HEK293 (cell line): ENCODE results near the gene AGRN.
A peak's percentile ranks its signal among the peaks of the same experiment; 100 is the strongest.

Experiments used
- EGR2 ChIP-seq: fragments of 450-650 bp; formaldehyde crosslinking; IDR thresholded peaks from 2 replicates; pipeline ENCODE4 v1.5.1; 2016; ENCODE audit warnings: low read depth, missing biosample characterization, missing genetic modification characterization
- HOXC10 ChIP-seq: sonication (generic); formaldehyde crosslinking; IDR thresholded peaks from 2 replicates; pipeline ENCODE4 v1.8.1; 2023; ENCODE audit warnings: mild to moderate bottlenecking, missing genetic modification reagents
- KLF1 ChIP-seq: fragments of 450-650 bp; formaldehyde crosslinking; IDR thresholded peaks from 2 replicates; pipeline ENCODE4 v1.5.1; 2016; ENCODE audit warnings: missing biosample characterization, missing genetic modification characterization
- KLF7 ChIP-seq: fragments of 450-650 bp; formaldehyde crosslinking; IDR thresholded peaks from 2 replicates; pipeline ENCODE4 v1.5.1; 2016; ENCODE audit warnings: missing biosample characterization, missing genetic modification characterization, borderline replicate concordance
- KLF9 ChIP-seq: fragments of 450-650 bp; formaldehyde crosslinking; IDR thresholded peaks from 2 replicates; pipeline ENCODE4 v1.5.1; 2016; ENCODE audit warnings: missing biosample characterization, missing genetic modification characterization, low read depth
- TCF7L2 ChIP-seq: IDR thresholded peaks from 2 replicates; pipeline ENCODE4 v1.6.1; 2011; ENCODE audit warnings: low read depth, mild to moderate bottlenecking, inconsistent platforms, low read length, moderate library complexity, borderline replicate concordance
- ZBTB1 ChIP-seq: fragments of 450-650 bp; formaldehyde crosslinking; IDR thresholded peaks from 2 replicates; pipeline ENCODE4 v1.5.1; 2016; ENCODE audit warnings: missing biosample characterization, missing genetic modification characterization
- ZBTB10 ChIP-seq: fragments of 450-650 bp; formaldehyde crosslinking; IDR thresholded peaks from 2 replicates; pipeline ENCODE4 v1.5.1; 2016; ENCODE audit warnings: missing biosample characterization, missing genetic modification characterization
- ZBTB17 ChIP-seq: fragments of 450-650 bp; formaldehyde crosslinking; IDR thresholded peaks from 2 replicates; pipeline ENCODE4 v1.5.1; 2016; ENCODE audit warnings: missing biosample characterization, missing genetic modification characterization
- ZFP37 ChIP-seq: fragments of 450-650 bp; formaldehyde crosslinking; IDR thresholded peaks from 2 replicates; pipeline ENCODE4 v1.5.1; 2016; ENCODE audit warnings: missing biosample characterization, missing genetic modification characterization
- ZFP69B ChIP-seq: fragments of 450-650 bp; formaldehyde crosslinking; IDR thresholded peaks from 2 replicates; pipeline ENCODE4 v1.5.1; 2016; ENCODE audit warnings: missing biosample characterization, missing genetic modification characterization
- ZIC2 ChIP-seq: fragments of 450-650 bp; formaldehyde crosslinking; IDR thresholded peaks from 2 replicates; pipeline ENCODE4 v1.5.1; 2016; ENCODE audit warnings: missing biosample characterization, missing genetic modification characterization
- ZNF10 ChIP-seq: fragments of 450-650 bp; formaldehyde crosslinking; IDR thresholded peaks from 2 replicates; pipeline ENCODE4 v1.5.1; 2017; ENCODE audit warnings: missing biosample characterization, missing genetic modification characterization
- ZNF132 ChIP-seq: fragments of 450-650 bp; formaldehyde crosslinking; IDR thresholded peaks from 2 replicates; pipeline ENCODE4 v1.5.1; 2017; ENCODE audit warnings: missing biosample characterization, missing genetic modification characterization, borderline replicate concordance
- ZNF18 ChIP-seq: fragments of 450-650 bp; formaldehyde crosslinking; IDR thresholded peaks from 2 replicates; pipeline ENCODE4 v1.5.1; 2016; ENCODE audit warnings: missing biosample characterization, missing genetic modification characterization
- ZNF184 ChIP-seq: fragments of 450-650 bp; IDR thresholded peaks from 2 replicates; pipeline ENCODE4 v1.5.1; 2018; ENCODE audit warnings: missing biosample characterization, mild to moderate bottlenecking, missing genetic modification characterization
- ZNF211 ChIP-seq: fragments of 450-650 bp; formaldehyde crosslinking; IDR thresholded peaks from 2 replicates; pipeline ENCODE4 v1.5.1; 2016; ENCODE audit warnings: low read depth, missing biosample characterization, missing genetic modification characterization
- ZNF324 ChIP-seq: fragments of 450-650 bp; formaldehyde crosslinking; IDR thresholded peaks from 2 replicates; pipeline ENCODE4 v1.5.1; 2016; ENCODE audit warnings: missing biosample characterization, missing genetic modification characterization
- ZNF341 ChIP-seq: fragments of 450-650 bp; formaldehyde crosslinking; IDR thresholded peaks from 2 replicates; pipeline ENCODE4; 2016; ENCODE audit warnings: low read depth, missing biosample characterization, missing genetic modification characterization
- ZNF398 ChIP-seq: fragments of 450-650 bp; formaldehyde crosslinking; IDR thresholded peaks from 2 replicates; pipeline ENCODE4 v1.5.1; 2017; ENCODE audit warnings: missing biosample characterization, missing genetic modification characterization
- ZNF514 ChIP-seq: fragments of 450-650 bp; formaldehyde crosslinking; IDR thresholded peaks from 2 replicates; pipeline ENCODE4 v1.5.1; 2016; ENCODE audit warnings: missing biosample characterization, missing genetic modification characterization
- ZNF518A ChIP-seq: fragments of 450-650 bp; formaldehyde crosslinking; conservative IDR thresholded peaks from 2 replicates; pipeline ENCODE4 v1.5.1; 2016; ENCODE audit warnings: low read depth, missing biosample characterization, missing genetic modification characterization
- ZNF548 ChIP-seq: fragments of 450-650 bp; formaldehyde crosslinking; IDR thresholded peaks from 2 replicates; pipeline ENCODE4 v1.5.1; 2016; ENCODE audit warnings: missing biosample characterization, missing genetic modification characterization
- ZNF585B ChIP-seq: fragments of 450-650 bp; formaldehyde crosslinking; IDR thresholded peaks from 2 replicates; pipeline ENCODE4 v1.5.1; 2016; ENCODE audit warnings: missing biosample characterization, missing genetic modification characterization
- ZNF610 ChIP-seq: fragments of 450-650 bp; formaldehyde crosslinking; IDR thresholded peaks from 2 replicates; pipeline ENCODE4 v1.5.1; 2016; ENCODE audit warnings: missing biosample characterization, missing genetic modification characterization, borderline replicate concordance
- ZNF692 ChIP-seq: fragments of 450-650 bp; formaldehyde crosslinking; IDR thresholded peaks from 2 replicates; pipeline ENCODE4 v1.5.1; 2016; ENCODE audit warnings: missing biosample characterization, missing genetic modification characterization
- ZNF792 ChIP-seq: fragments of 450-650 bp; formaldehyde crosslinking; IDR thresholded peaks from 2 replicates; pipeline ENCODE4 v1.5.1; 2016; ENCODE audit warnings: missing biosample characterization, missing genetic modification characterization

The AGRN gene

GRCh38 chr1:997993-998744 lies 21.8 kb upstream of the AGRN start (continued):
- TF ChIP-seq ZBTB10 (tag by site-specific recombination) = peak; percentile 91
- 0 out of 2 replicates have a peak, but pooled peaks have one; percentile 33 for TF ChIP-seq ZNF548 (tag by site-specific recombination)
- TF ChIP-seq ZNF132 (tag by site-specific recombination) = no peak
- no peak for TF ChIP-seq HOXC10 (CRISPR knock-in tag)
- TF ChIP-seq ZBTB17 = peak; percentile 93
- TF ChIP-seq ZNF324 (tag by site-specific recombination) = 0 out of 2 replicates have a peak, but pooled peaks have one; percentile 36
- TF ChIP-seq ZNF211 (tag by site-specific recombination) = no peak
- no peak; the same call in none of the 2 replicates for TF ChIP-seq ZFP69B (tag by site-specific recombination)
- peak; percentile 15; the same call in 1 of the 2 replicates for TF ChIP-seq ZNF610 (tag by site-specific recombination)
- TF ChIP-seq KLF9 (tag by site-specific recombination) = 0 out of 2 replicates have a peak, but pooled peaks have one; percentile 16
- no peak for TF ChIP-seq ZNF518A (tag by site-specific recombination)
- no peak; the same call in none of the 2 replicates for TF ChIP-seq ZBTB1 (tag by site-specific recombination)
- TF ChIP-seq ZNF18 = 0 out of 2 replicates have a peak, but pooled peaks have one; percentile 24
- peak; percentile 94 for TF ChIP-seq KLF1 (tag by site-specific recombination)
- TF ChIP-seq EGR2 (tag by site-specific recombination) = 0 out of 2 replicates have a peak, but pooled peaks have one; percentile 39
- TF ChIP-seq ZIC2 (tag by site-specific recombination) = peak; percentile 95
- TF ChIP-seq KLF7 (tag by site-specific recombination) = peak; percentile 11; the same call in 1 of the 2 replicates
- TF ChIP-seq ZNF184 (tag by site-specific recombination) = no peak
- TF ChIP-seq ZNF514 (tag by site-specific recombination) = no peak
- TF ChIP-seq ZNF398 = peak; percentile 59
- TF ChIP-seq ZNF692 (tag by site-specific recombination) = peak; percentile 80
- no peak; the same call in 1 of the 2 replicates for TF ChIP-seq ZNF341 (tag by site-specific recombination)
- no peak for TF ChIP-seq ZNF585B (tag by site-specific recombination)
- TF ChIP-seq TCF7L2 = no peak
- no peak for TF ChIP-seq ZNF10 (tag by site-specific recombination)
- TF ChIP-seq ZNF792 (tag by site-specific recombination) = no peak
- TF ChIP-seq ZFP37 (tag by site-specific recombination) = no peak
